HL-60/S4 treated with retinoic acid at 250 ng/mL for 4 days and 3 days (cell line): ENCODE data around the gene KCNH2.
"Not testable (repeated sequence)": the region's sequence is repeated elsewhere in the genome, so short reads cannot be mapped to it uniquely, and the experiment has no call there.

Source experiments
- in situ Hi-C: fragments of 300-500 bp; cut with MboI; formaldehyde crosslinking; loops from 2 replicates; pipeline ENCODE4 v1.7.0; 2022; ENCODE audit warnings: low sequenced_read_pairs

The KCNH2 gene

GRCh38 chr7:150911590-150912267, 66.4 kb downstream of the KCNH2 start:
- in situ Hi-C loops = no loop called here

GRCh38 chr7:150910996-150911422, 67.1 kb downstream of the KCNH2 start:
- in situ Hi-C loops = no loop called here

GRCh38 chr7:150910305-150910995, 67.7 kb downstream of the KCNH2 start:
- in situ Hi-C loops = not testable (repeated sequence)

- in situ Hi-C loops = no loop called here
These were observed 68.7 kb downstream of the KCNH2 start for GRCh38 chr7:150909200-150909995.

- in situ Hi-C loops = no loop called here
These were observed 69.9 kb downstream of the KCNH2 start for GRCh38 chr7:150908173-150908572.

- in situ Hi-C loops = no loop called here
These were observed 73.9 kb downstream of the KCNH2 start for GRCh38 chr7:150904011-150904909.

GRCh38 chr7:150903606-150904005, 74.5 kb downstream of the KCNH2 start:
- in situ Hi-C loops = no loop called here

- in situ Hi-C loops = no loop called here
These were observed 75.8 kb downstream of the KCNH2 start for GRCh38 chr7:150902078-150903033.

- in situ Hi-C loops = no loop called here
These were observed 76.7 kb downstream of the KCNH2 start for GRCh38 chr7:150901160-150902035.

- in situ Hi-C loops = no loop called here
These were observed 77.4 kb downstream of the KCNH2 start for GRCh38 chr7:150900675-150901074.

- in situ Hi-C loops = no loop called here
These were observed 79.6 kb downstream of the KCNH2 start for GRCh38 chr7:150898475-150899011.

- in situ Hi-C loops = no loop called here
These were observed 80.3 kb downstream of the KCNH2 start for GRCh38 chr7:150897502-150898474.

GRCh38 chr7:150896562-150897209, 81.4 kb downstream of the KCNH2 start:
- in situ Hi-C loops = no loop called here

- in situ Hi-C loops = no loop called here
These were observed 82.3 kb downstream of the KCNH2 start for GRCh38 chr7:150895809-150896208.
